ENCODE measurements around the gene ERN2. TPM values are rescaled to one million over a fixed set of nuclear protein-coding genes. Genes with fewer than 3 reads are reported as not detected.

The ERN2 gene
- total and polyA plus RNA-seq, 11 donors = 0.07 TPM; not detected in 10

GRCh38 chr16:23734176-23734893, 21.3 kb upstream of the ERN2 start:
- ATAC-seq (no peak), DNase-seq (no peak)
- Histone ChIP-seq H3K27ac (no peak overlapping the region), H3K4me3 (no peak overlapping the region), H3K9me3 (no peaks in the 10 kb centered on the region), H3K27me3 (peaks cover 0 to 26% (median 0%) of the 10 kb centered on the region in 9 donors), H3K36me3 (no peaks in the 10 kb centered on the region), H3K4me1 (no peaks in the 10 kb centered on the region)
- intact Hi-C loops (cut with DNase I) = loop anchor here in 4 of 10 donors (2.0 to 10.0 kb wide), 3 partner anchors 280 to 302 kb away; no protein-coding TSS in a partner anchor
- whole genome bisulfite sequencing, 4 donors = 77 to 85% (median 79%) methylated on average over 19 of the region's 19 CpGs
- TF ChIP-seq CTCF (IDR thresholded peaks at IDR 0.05) = no peak
- TF ChIP-seq POLR2A (IDR thresholded peaks at IDR 0.05) = no peak

DNA sequence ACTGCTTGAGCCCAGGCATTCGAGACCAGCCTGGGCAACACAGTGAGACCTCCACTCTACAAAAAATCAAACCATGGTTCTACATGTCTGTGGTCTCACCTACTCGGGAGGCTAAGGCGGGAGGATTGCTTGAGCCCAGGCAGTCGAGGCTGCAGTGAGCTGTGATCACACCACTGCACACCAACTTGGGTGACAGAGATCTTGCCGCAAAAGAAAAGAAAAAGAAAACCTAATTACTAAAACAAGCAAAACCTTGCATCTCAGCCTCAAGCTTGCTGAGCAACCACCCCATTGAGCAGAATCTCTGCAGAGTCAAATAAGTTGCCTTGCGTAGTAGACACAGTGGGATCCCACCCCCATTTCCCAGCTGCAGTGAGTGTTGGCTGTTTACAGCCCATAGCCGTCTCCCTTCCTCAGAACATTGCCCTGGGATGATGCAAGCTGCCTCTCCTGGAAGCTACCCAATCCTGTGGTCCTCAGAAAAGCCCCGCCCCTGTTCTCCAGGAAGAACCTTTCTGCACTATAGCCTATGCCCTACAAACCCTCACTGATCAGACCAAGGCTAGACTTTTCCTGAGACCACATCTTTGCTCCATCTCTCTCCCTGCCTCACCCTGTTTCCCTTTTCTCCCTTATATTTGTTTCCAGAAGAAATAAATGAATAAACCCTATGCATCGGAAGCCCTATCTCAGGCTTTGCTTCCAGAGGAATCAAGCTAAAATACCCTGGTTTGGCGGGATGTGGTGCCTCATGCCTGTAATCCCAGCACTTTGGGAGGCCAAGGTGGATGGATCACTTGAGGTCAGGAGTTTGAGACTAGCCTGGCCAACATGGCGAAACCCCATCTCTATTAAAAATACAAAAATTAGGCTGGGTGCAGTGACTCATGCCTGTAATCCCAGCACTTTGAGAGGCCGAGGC, 16.7 kb upstream of the ERN2 start:
- Histone ChIP-seq H3K4me3 (no peak overlapping the region), H3K27ac (no peak overlapping the region), H3K27me3 (peaks cover 0 to 7% (median 0%) of the 10 kb centered on the region in 9 donors), H3K4me1 (peaks cover 0 to 4% (median 0%) of the 10 kb centered on the region in 12 donors), H3K9me3 (peaks cover 0 to 2% (median 0%) of the 10 kb centered on the region in 12 donors), H3K36me3 (no peaks in the 10 kb centered on the region)
- intact Hi-C loops (cut with DNase I) = loop anchor here in 3 of 10 donors (10.0 kb wide), 2 partner anchors 285 to 305 kb away; no protein-coding TSS in a partner anchor
- ATAC-seq (no peak), DNase-seq (no peak)
- TF ChIP-seq CTCF (IDR thresholded peaks at IDR 0.05) (no peak), POLR2A (IDR thresholded peaks at IDR 0.05) (no peak)
- 75 to 82% (median 79%) methylated on average over 12 of the region's 12 CpGs for WGBS, 4 donors

GRCh38 chr16:23728112-23728477, 15.1 kb upstream of the ERN2 start:
- WGBS, 4 donors = 58 to 62% (median 59%) methylated on average over 10 of the region's 10 CpGs
- peaks cover 0 to 7% (median 0%) of the 10 kb centered on the region in 9 donors for H3K27me3 ChIP-seq
- intact Hi-C loops (cut with DNase I) = no loop called here
- H3K4me3 ChIP-seq = no peak overlapping the region
- H3K9me3 ChIP-seq = peaks cover 0 to 7% (median 1%) of the 10 kb centered on the region in 12 donors
- ATAC-seq (no peak), DNase-seq (no peak)
- no peaks in the 10 kb centered on the region for H3K36me3 ChIP-seq
- no peak for TF ChIP-seq POLR2A (IDR thresholded peaks at IDR 0.05)
- peak in 3 of 12 donors; percentile 2 to 10 (median 3) for TF ChIP-seq CTCF (IDR thresholded peaks at IDR 0.05)
- peaks cover 0 to 4% (median 0%) of the 10 kb centered on the region in 12 donors for H3K4me1 ChIP-seq
- H3K27ac ChIP-seq = no peak overlapping the region

- ATAC-seq (no peak), DNase-seq (no peak)
- H3K4me3 ChIP-seq = no peak overlapping the region
- 74 to 81% (median 75%) methylated on average over 3 of the region's 3 CpGs for WGBS, 4 donors
- peaks cover 0 to 4% (median 0%) of the 10 kb centered on the region in 12 donors for H3K4me1 ChIP-seq
- TF ChIP-seq CTCF (IDR thresholded peaks at IDR 0.05) (no peak), POLR2A (IDR thresholded peaks at IDR 0.05) (no peak)
- H3K36me3 ChIP-seq = no peaks in the 10 kb centered on the region
- peaks cover 0 to 7% (median 0%) of the 10 kb centered on the region in 9 donors for H3K27me3 ChIP-seq
- peaks cover 0 to 17% (median 8%) of the 10 kb centered on the region in 12 donors for H3K9me3 ChIP-seq
- no peak overlapping the region for H3K27ac ChIP-seq
- intact Hi-C loops (cut with DNase I) = no loop called here
These were observed 13.7 kb upstream of the ERN2 start for GRCh38 chr16:23726710-23727109.

Data from heart left ventricle (tissue), 16 donors.